ENCODE measurements around the gene CDKN2A.
A peak's percentile ranks its signal among the peaks of the same experiment; 100 is the strongest.

The CDKN2A gene

GRCh38 chr9:22005702-22006606 is 11.8 kb upstream of the CDKN2A start:
- Histone ChIP-seq H3K36me3 (ENCODE audit: insufficient read depth) (no peaks in the 10 kb centered on the region), H3K27me3 (ENCODE audit: insufficient read depth, low read depth) (no peaks in the 10 kb centered on the region), H3K9ac (no peak overlapping the region), H3K4me3 (IDR thresholded peaks at IDR 0.05; ENCODE audit: insufficient read depth, low read depth, low read length) (no peak overlapping the region), H4K20me1 (ENCODE audit: insufficient read depth) (no peaks in the 10 kb centered on the region), H3K4me2 (no peak overlapping the region), H3K4me1 (ENCODE audit: low read depth, poor library complexity, severe bottlenecking) (peaks cover 67% of the 10 kb centered on the region), H3K27ac (no peak overlapping the region), H3K79me2 (ENCODE audit: insufficient read depth, low read depth) (peaks cover 75% of the 10 kb centered on the region), H2AFZ (ENCODE audit: low read depth) (no peak overlapping the region)
- TF ChIP-seq, protein P1, sequence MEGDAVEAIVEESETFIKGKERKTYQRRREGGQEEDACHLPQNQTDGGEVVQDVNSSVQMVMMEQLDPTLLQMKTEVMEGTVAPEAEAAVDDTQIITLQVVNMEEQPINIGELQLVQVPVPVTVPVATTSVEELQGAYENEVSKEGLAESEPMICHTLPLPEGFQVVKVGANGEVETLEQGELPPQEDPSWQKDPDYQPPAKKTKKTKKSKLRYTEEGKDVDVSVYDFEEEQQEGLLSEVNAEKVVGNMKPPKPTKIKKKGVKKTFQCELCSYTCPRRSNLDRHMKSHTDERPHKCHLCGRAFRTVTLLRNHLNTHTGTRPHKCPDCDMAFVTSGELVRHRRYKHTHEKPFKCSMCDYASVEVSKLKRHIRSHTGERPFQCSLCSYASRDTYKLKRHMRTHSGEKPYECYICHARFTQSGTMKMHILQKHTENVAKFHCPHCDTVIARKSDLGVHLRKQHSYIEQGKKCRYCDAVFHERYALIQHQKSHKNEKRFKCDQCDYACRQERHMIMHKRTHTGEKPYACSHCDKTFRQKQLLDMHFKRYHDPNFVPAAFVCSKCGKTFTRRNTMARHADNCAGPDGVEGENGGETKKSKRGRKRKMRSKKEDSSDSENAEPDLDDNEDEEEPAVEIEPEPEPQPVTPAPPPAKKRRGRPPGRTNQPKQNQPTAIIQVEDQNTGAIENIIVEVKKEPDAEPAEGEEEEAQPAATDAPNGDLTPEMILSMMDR (conservative IDR thresholded peaks at IDR 0.05; ENCODE audit: low read depth, low read length), result no peak

DNA sequence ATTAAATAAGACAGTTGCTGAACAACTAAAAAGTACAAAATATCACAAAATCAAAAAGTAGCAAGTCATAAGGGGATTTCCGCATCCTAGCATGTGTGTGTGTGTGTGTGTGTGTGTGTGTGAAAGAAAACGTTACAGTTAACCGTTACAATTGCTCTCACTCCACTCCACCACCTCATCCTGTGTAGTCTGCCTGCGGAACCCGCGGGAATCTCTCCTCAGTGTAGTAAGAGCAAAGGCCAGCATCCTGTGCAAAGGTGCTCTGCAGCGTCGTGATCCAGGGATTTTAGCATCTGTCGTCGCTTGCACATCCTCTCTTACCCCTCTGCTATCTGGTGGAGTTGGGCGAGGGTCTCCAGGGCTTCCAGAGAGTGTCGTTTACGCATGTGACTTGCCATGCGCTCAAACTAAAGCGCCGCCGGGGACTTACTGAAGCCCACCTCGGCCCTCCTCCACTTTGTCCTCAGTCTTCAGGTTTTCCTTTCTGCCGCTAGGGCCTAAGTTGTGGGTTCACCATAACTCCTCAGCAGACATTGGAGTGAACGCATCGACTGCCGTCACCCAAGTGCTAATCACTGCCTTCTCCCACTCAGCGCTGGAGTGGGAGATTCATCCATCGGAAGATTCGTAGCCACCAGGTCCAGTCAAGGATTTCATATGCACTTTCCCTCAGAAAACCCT is 11.0 kb upstream of the CDKN2A start:
- peaks cover 80% of the 10 kb centered on the region for H3K79me2 ChIP-seq (ENCODE audit: insufficient read depth, low read depth)
- no peaks in the 10 kb centered on the region for H4K20me1 ChIP-seq (ENCODE audit: insufficient read depth)
- H3K27ac ChIP-seq, result no peak overlapping the region
- H3K4me3 ChIP-seq (IDR thresholded peaks at IDR 0.05; ENCODE audit: insufficient read depth, low read depth, low read length), result no peak overlapping the region
- no peak overlapping the region for H3K9ac ChIP-seq
- no peak overlapping the region for H3K4me2 ChIP-seq
- no peaks in the 10 kb centered on the region for H3K36me3 ChIP-seq (ENCODE audit: insufficient read depth)
- TF ChIP-seq, protein P1 (conservative IDR thresholded peaks at IDR 0.05; ENCODE audit: low read depth, low read length), result no peak
- no peaks in the 10 kb centered on the region for H3K27me3 ChIP-seq (ENCODE audit: insufficient read depth, low read depth)
- H2AFZ ChIP-seq (ENCODE audit: low read depth), result no peak overlapping the region
- peaks cover 64% of the 10 kb centered on the region for H3K4me1 ChIP-seq (ENCODE audit: low read depth, poor library complexity, severe bottlenecking)

DNA sequence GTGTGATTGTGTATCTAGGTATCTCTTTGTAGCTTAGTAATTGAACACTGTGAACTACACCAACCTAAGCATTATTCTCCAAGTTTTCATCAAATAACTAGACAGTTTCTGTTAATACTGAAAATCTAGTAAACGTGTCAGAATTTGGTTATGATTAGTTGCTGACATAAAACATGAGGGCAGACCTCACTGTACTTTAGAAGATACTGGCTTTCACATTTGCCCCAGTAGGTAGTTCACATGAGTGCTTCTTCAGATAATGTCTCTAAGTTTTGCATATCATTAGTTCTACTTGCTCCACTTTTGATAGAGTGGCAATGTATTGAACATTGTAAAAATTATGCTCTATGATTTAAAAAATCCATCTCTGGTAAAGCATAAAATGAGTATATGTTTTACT is 7.8 kb upstream of the CDKN2A start:
- Histone ChIP-seq H3K79me2 (ENCODE audit: insufficient read depth, low read depth) (peaks cover 94% of the 10 kb centered on the region), H3K27ac (no peak overlapping the region), H4K20me1 (ENCODE audit: insufficient read depth) (no peaks in the 10 kb centered on the region), H3K4me3 (IDR thresholded peaks at IDR 0.05; ENCODE audit: insufficient read depth, low read depth, low read length) (no peak overlapping the region), H3K36me3 (ENCODE audit: insufficient read depth) (no peaks in the 10 kb centered on the region), H2AFZ (ENCODE audit: low read depth) (no peak overlapping the region), H3K27me3 (ENCODE audit: insufficient read depth, low read depth) (no peaks in the 10 kb centered on the region), H3K4me2 (no peak overlapping the region), H3K9ac (no peak overlapping the region), H3K4me1 (ENCODE audit: low read depth, poor library complexity, severe bottlenecking) (peaks cover 82% of the 10 kb centered on the region)
- TF ChIP-seq, protein P1 (conservative IDR thresholded peaks at IDR 0.05; ENCODE audit: low read depth, low read length), result no peak

- H3K27me3 ChIP-seq (ENCODE audit: insufficient read depth, low read depth), result no peaks in the 10 kb centered on the region
- TF ChIP-seq, protein P1 (conservative IDR thresholded peaks at IDR 0.05; ENCODE audit: low read depth, low read length), result no peak
- no peaks in the 10 kb centered on the region for H4K20me1 ChIP-seq (ENCODE audit: insufficient read depth)
- peaks cover 85% of the 10 kb centered on the region for H3K79me2 ChIP-seq (ENCODE audit: insufficient read depth, low read depth)
- no peak overlapping the region for H2AFZ ChIP-seq (ENCODE audit: low read depth)
- H3K27ac ChIP-seq, result no peak overlapping the region
- H3K4me3 ChIP-seq (IDR thresholded peaks at IDR 0.05; ENCODE audit: insufficient read depth, low read depth, low read length), result no peak overlapping the region
- peak overlapping the region; percentile 92; the same call in 1 of the 2 replicates for H3K4me2 ChIP-seq
- H3K36me3 ChIP-seq (ENCODE audit: insufficient read depth), result peaks cover 5% of the 10 kb centered on the region; the same call in 1 of the 2 replicates
- no peak overlapping the region for H3K9ac ChIP-seq
- H3K4me1 ChIP-seq (ENCODE audit: low read depth, poor library complexity, severe bottlenecking), result peaks cover 60% of the 10 kb centered on the region
Measured at GRCh38 chr9:21998026-21998425, 3.8 kb upstream of the CDKN2A start.
